H1 (cell line): ENCODE results near the gene PRCD. TPM values are rescaled to one million over a fixed set of nuclear protein-coding genes. Genes with fewer than 3 reads are reported as not detected.

Experiments used
- CTCF ChIA-PET: fragments of 300-600 bp; sonication (Branson Sonifier 250); formaldehyde crosslinking; loops from one replicate; lab custom pipeline; 2021; ENCODE audit not compliant: partially characterized antibody; lab: Charles Lee
- POLR2A ChIA-PET: fragments of 300-600 bp; sonication (Branson Sonifier 250); formaldehyde crosslinking; loops from one replicate; lab custom pipeline; 2021; ENCODE audit warnings: inconsistent platforms; ENCODE audit not compliant: partially characterized antibody; lab: Charles Lee
- DNase-seq, 2 experiments: peaks; one replicate each; pipeline versions ENCODE4 v3.0.0 to v3.0.0-alpha.2; 2010 to 2022; ENCODE audit warnings: low spot score in 2 of 2, low read depth in 1 of 2, mixed read lengths in 1 of 2
- FAIRE-seq: peaks from 2 replicates; lab custom pipeline; 2011; peaks lifted over from hg19 to GRCh38; lab: Jason Lieb, UNC
- H2AFZ ChIP-seq: 2 replicates; pipeline ENCODE4 v1.8.1; 2012; ENCODE audit warnings: low read length, inconsistent platforms
- H2AK5ac ChIP-seq: 2 replicates; pipeline ENCODE4 v1.6.1; 2013; ENCODE audit warnings: low read depth, low read length
- H2BK120ac ChIP-seq: replicated peaks from 2 replicates; pipeline ENCODE3; 2013; ENCODE audit warnings: low read depth, low read length, inconsistent platforms
- H2BK12ac ChIP-seq: 2 replicates; pipeline ENCODE4 v1.6.1; 2013; ENCODE audit warnings: low read depth, low read length
- H2BK15ac ChIP-seq: 2 replicates; pipeline ENCODE4 v1.6.1; 2013; ENCODE audit warnings: low read length
- H2BK20ac ChIP-seq: 2 replicates; pipeline ENCODE4 v1.6.1; 2013; ENCODE audit warnings: low read length
- H2BK5ac ChIP-seq: 2 replicates; pipeline ENCODE4 v1.6.1; 2013; ENCODE audit warnings: low read depth, low read length
- H3K14ac ChIP-seq: 2 replicates; pipeline ENCODE4 v1.6.1; 2013; ENCODE audit warnings: inconsistent platforms; ENCODE audit not compliant: insufficient read length
- H3K18ac ChIP-seq: 2 replicates; pipeline ENCODE4 v1.6.1; 2013; ENCODE audit warnings: low read length; ENCODE audit errors: extremely low read depth
- H3K23ac ChIP-seq: 2 replicates; pipeline ENCODE4 v1.6.1; 2013; ENCODE audit warnings: inconsistent platforms; ENCODE audit not compliant: insufficient read length
- H3K23me2 ChIP-seq: 2 replicates; pipeline ENCODE4 v1.6.1; 2013; ENCODE audit warnings: low read depth, low read length
- H3K27ac ChIP-seq: 2 replicates; pipeline ENCODE4 v1.6.1; 2011; ENCODE audit warnings: low read depth, low read length, inconsistent platforms
- H3K27me3 ChIP-seq, 4 experiments: replicated peaks in 1 of 4; 1 replicate in 1 of 4; 2 replicates in 3 of 4; pipeline versions ENCODE4 v1.6.1 to v1.8.1; 2011 to 2013; ENCODE audit warnings: low read length in 3 of 4, mild to moderate bottlenecking in 3 of 4, inconsistent platforms in 2 of 4, mixed read lengths in 2 of 4, moderate library complexity in 1 of 4; ENCODE audit not compliant: control insufficient read depth in 3 of 4, insufficient read depth in 3 of 4; ENCODE audit errors: extremely low read depth in 1 of 4
- H3K36me3 ChIP-seq, 4 experiments: 2 replicates each; pipeline versions ENCODE4 v1.6.1 to v1.8.1; 2011 to 2013; ENCODE audit warnings: mild to moderate bottlenecking in 4 of 4, low read length in 3 of 4, moderate library complexity in 2 of 4, control low read depth in 1 of 4, inconsistent platforms in 1 of 4; ENCODE audit not compliant: insufficient read depth in 4 of 4, control insufficient read depth in 2 of 4
- H3K4ac ChIP-seq: replicated peaks from 2 replicates; pipeline ENCODE3; 2013; ENCODE audit warnings: low read length, low read depth, mixed read lengths, inconsistent platforms; ENCODE audit not compliant: insufficient read length
- H3K4me1 ChIP-seq, 4 experiments: replicated peaks in 1 of 4; 1 replicate in 1 of 4; 2 replicates in 3 of 4; pipeline versions ENCODE4 v1.6.1 to v1.8.1; 2011 to 2013; ENCODE audit warnings: low read length in 3 of 4, inconsistent platforms in 2 of 4, mixed read lengths in 1 of 4; ENCODE audit not compliant: insufficient read depth in 4 of 4, control insufficient read depth in 3 of 4
- H3K4me2 ChIP-seq, 2 experiments: 2 replicates each; pipeline versions ENCODE4 v1.6.1 to v1.8.1; 2011 to 2013; ENCODE audit warnings: low read depth in 2 of 2, low read length in 2 of 2, control low read depth in 1 of 2, inconsistent platforms in 1 of 2, mild to moderate bottlenecking in 1 of 2; ENCODE audit not compliant: insufficient read depth in 1 of 2
- H3K4me3 ChIP-seq, 4 experiments: fragments of 200-600, 300-600 bp in 1 of 4; sonication (generic), shearing (Covaris generic), sonication (Bioruptor Twin) in 1 of 4; 2 replicates each; pipeline versions ENCODE4 v1.5.1 to v1.8.1; 2011 to 2016; ENCODE audit warnings: low read length in 4 of 4, low read depth in 3 of 4, control low read depth in 2 of 4, inconsistent platforms in 2 of 4, mild to moderate bottlenecking in 2 of 4, mixed read lengths in 1 of 4, moderate library complexity in 1 of 4; ENCODE audit not compliant: insufficient read depth in 2 of 4; ENCODE audit errors: extremely low read depth in 1 of 4
- H3K56ac ChIP-seq: replicated peaks from 2 replicates; pipeline ENCODE3; 2013; ENCODE audit warnings: low read depth, mild to moderate bottlenecking, mixed read lengths, low read length, inconsistent platforms; ENCODE audit not compliant: insufficient read length
- H3K79me1 ChIP-seq: 2 replicates; pipeline ENCODE4 v1.6.1; 2013; ENCODE audit warnings: low read depth, low read length, control low read depth
- H3K79me2 ChIP-seq, 2 experiments: 2 replicates each; pipeline versions ENCODE4 v1.6.1 to v1.8.1; 2012 to 2013; ENCODE audit warnings: low read length in 2 of 2, mild to moderate bottlenecking in 2 of 2, inconsistent platforms in 1 of 2; ENCODE audit not compliant: insufficient read depth in 2 of 2, control insufficient read depth in 1 of 2
- H3K9ac ChIP-seq, 4 experiments: replicated peaks in 1 of 4; 1 replicate in 1 of 4; 2 replicates in 3 of 4; pipeline versions ENCODE4 v1.6.1 to v1.8.1; 2011 to 2013; ENCODE audit warnings: low read depth in 3 of 4, low read length in 3 of 4, control low read depth in 2 of 4, mild to moderate bottlenecking in 2 of 4, moderate library complexity in 2 of 4, inconsistent platforms in 1 of 4; ENCODE audit errors: extremely low read depth in 1 of 4
- H3K9me3 ChIP-seq, 2 experiments: 2 replicates each; pipeline versions ENCODE4 v1.6.1 to v1.8.1; 2012 to 2013; ENCODE audit warnings: mild to moderate bottlenecking in 2 of 2, moderate library complexity in 2 of 2, control low read depth in 1 of 2, inconsistent platforms in 1 of 2, low read depth in 1 of 2, low read length in 1 of 2, mixed read lengths in 1 of 2; ENCODE audit not compliant: insufficient read depth in 2 of 2
- H4K20me1 ChIP-seq, 2 experiments: replicated peaks in 1 of 2; 2 replicates each; pipeline versions ENCODE3 to v1.8.1; 2011 to 2013; ENCODE audit warnings: inconsistent platforms in 2 of 2, low read length in 2 of 2, mild to moderate bottlenecking in 1 of 2; ENCODE audit not compliant: insufficient read depth in 2 of 2, control insufficient read depth in 1 of 2
- H4K5ac ChIP-seq: 2 replicates; pipeline ENCODE4 v1.6.1; 2013; ENCODE audit warnings: low read length, low read depth, mixed read lengths, inconsistent platforms; ENCODE audit not compliant: insufficient read length
- H4K8ac ChIP-seq: 2 replicates; pipeline ENCODE4 v1.8.0; 2013; ENCODE audit warnings: mild to moderate bottlenecking, moderate library complexity, low read length, inconsistent platforms; ENCODE audit not compliant: insufficient read depth; ENCODE audit errors: extremely low read depth
- H4K91ac ChIP-seq: replicated peaks from 2 replicates; pipeline ENCODE3; 2013; ENCODE audit warnings: low read length, mixed read lengths, inconsistent platforms; ENCODE audit not compliant: insufficient read length
- ATF2 ChIP-seq: IDR thresholded peaks from 2 replicates; pipeline ENCODE4 v1.6.1; 2012; ENCODE audit warnings: low read length, inconsistent platforms
- MAX ChIP-seq: IDR thresholded peaks from 2 replicates; pipeline ENCODE4 v1.6.1; 2012; ENCODE audit warnings: inconsistent platforms
- TBP ChIP-seq: IDR thresholded peaks from 2 replicates; pipeline ENCODE4 v1.6.1; 2011; ENCODE audit warnings: low read depth, low read length, improper control_type of control experiment
- WGBS, 2 experiments: shearing (Covaris generic) in 1 of 2; methylation state at CpG; one replicate each; pipeline versions ENCODE4 v1.1.6 to v1.1.7; 2013 to 2015; ENCODE audit warnings: low lambda C conversion rate in 2 of 2, mixed read lengths in 2 of 2, inconsistent platforms in 1 of 2, low coverage in 1 of 2, missing lambda C conversion rate in 1 of 2; ENCODE audit not compliant: insufficient replicate concordance in 2 of 2, insufficient coverage in 1 of 2, insufficient read length in 1 of 2; ENCODE audit errors: extremely low coverage in 1 of 2, missing lambda C conversion rate in 1 of 2; 5-methylcytosine and 5-hydroxymethylcytosine counted together
- polyA plus RNA-seq, 7 experiments: library from polyadenylated mRNA; depleted of rRNA in 3 of 7; stranded (reverse) in 5 of 7; unstranded in 2 of 7; fragments of >200 nt in 5 of 7; fragments of 200-250 nt in 2 of 7; gene quantifications; 1 replicate in 5 of 7; 2 replicates in 1 of 7; 4 replicates in 1 of 7; pipeline versions ENCODE4 v1.2.1 to v1.2.3, GENCODE V29; 2011 to 2013; ENCODE audit warnings: missing spikeins in 2 of 7, mixed read lengths in 2 of 7
- total RNA-seq: library from RNA; stranded (reverse); fragmentation: NEBNext Ultra II Directional; extraction: Animal tissue kit (Norgen Biotek cat#: 25700); gene quantifications from 2 replicates; pipeline ENCODE4 v1.2.1, GENCODE V29; 2021

The PRCD gene
- total and polyA plus RNA-seq, 2 of the 8 experiments (the other 6 are each of a cell fraction or from before 2014, with no cell fraction given) = 0.77 to 2.1 TPM

GRCh38 chr17:76497979-76498875 is 41.6 kb upstream of the PRCD start:
- Histone ChIP-seq H3K23ac (no peak overlapping the region), H3K27ac (no peak overlapping the region), H4K20me1 (peaks cover 4 to 25% of the 10 kb centered on the region in 2 experiments), H3K9ac (no peak overlapping the region; a peak in 1 of 7 replicates), H4K8ac (peak overlapping the region; percentile 65; the same call in 1 of the 2 replicates), H3K79me2 (peaks cover 0 to 6% of the 10 kb centered on the region in 2 experiments; a peak in 2 of 4 replicates), H2BK12ac (peak overlapping the region; percentile 53; the same call in 1 of the 2 replicates), H2BK120ac (no peak overlapping the region), H3K27me3 (no peaks in the 10 kb centered on the region), H3K56ac (no peak overlapping the region), H2BK20ac (no peak overlapping the region), H3K36me3 (no peaks in the 10 kb centered on the region), H2BK15ac (peak overlapping the region; percentile 46; the same call in 1 of the 2 replicates), H3K4me3 (no peak overlapping the region), H4K5ac (no peak overlapping the region), H2AK5ac (no peak overlapping the region), H3K4me2 (peak overlapping the region; percentile 7 to 81; a peak in 2 of 4 replicates), H2AFZ (no peak overlapping the region), H3K4me1 (peaks cover 11 to 44% (median 37%) of the 10 kb centered on the region in 4 experiments), H3K79me1 (peaks cover 12% of the 10 kb centered on the region), H3K4ac (no peak overlapping the region), H3K23me2 (peaks cover 7% of the 10 kb centered on the region; the same call in 1 of the 2 replicates), H2BK5ac (0 out of 2 replicates have a peak overlapping the region, but pooled peaks have one; percentile 8), H3K18ac (no peak overlapping the region), H3K9me3 (no peaks in the 10 kb centered on the region), H3K14ac (no peak overlapping the region), H4K91ac (no peak overlapping the region)
- CTCF ChIA-PET = interaction anchor here (0.5 to 20.2 kb wide), 11 partner anchors 9 to 127 kb away, joined by 3 to 446 read pairs (median 3); partner anchors contain the start of gene AANAT
- DNase-seq = peak in 1 of 2 experiments; percentile 59
- no peak for FAIRE-seq
- TF ChIP-seq TBP (peak; percentile 39; the same call in 1 of the 2 replicates), ATF2 (no peak), MAX (0 out of 2 replicates have a peak, but pooled peaks have one; percentile 19)
- 60% methylated on average over 31 of the region's 31 CpGs; no CpG with 5 or more reads in 1 of the 2 experiments for WGBS, 2 experiments
- POLR2A ChIA-PET = interaction anchor here (1.1 to 3.0 kb wide), 3 partner anchors 10 to 68 kb away, joined by 3 to 8 read pairs (median 3); partner anchors contain the start of gene PRCD
